Kidney epithelial cell (primary cell): ENCODE measurements around the gene ALG1. TPM values are rescaled to one million over a fixed set of nuclear protein-coding genes. Genes with fewer than 3 reads are reported as not detected.
"Not testable (repeated sequence)": the region's sequence is repeated elsewhere in the genome, so short reads cannot be mapped to it uniquely, and the experiment has no call there.

Experiments used
- DNase-seq: peaks from one replicate; pipeline ENCODE4 v3.0.0-alpha.2; 2010; ENCODE audit warnings: low read depth
- H3K27me3 ChIP-seq: 2 replicates; pipeline ENCODE4 v1.6.0; 2011; ENCODE audit warnings: low read length; ENCODE audit not compliant: control insufficient read depth, insufficient read depth
- H3K36me3 ChIP-seq: 2 replicates; pipeline ENCODE4 v1.5.1; 2011; ENCODE audit warnings: low read length; ENCODE audit not compliant: control insufficient read depth, insufficient read depth
- H3K4me3 ChIP-seq: 2 replicates; pipeline ENCODE4 v1.5.1; 2011; ENCODE audit warnings: low read depth, mild to moderate bottlenecking, control low read depth, low read length
- CTCF ChIP-seq: IDR thresholded peaks from 2 replicates; pipeline ENCODE4 v1.5.1; 2011; ENCODE audit warnings: mild to moderate bottlenecking, moderate library complexity, low read length, control low read depth, inconsistent platforms; ENCODE audit not compliant: insufficient read depth, poor library complexity, severe bottlenecking
- total RNA-seq: library from RNA; depleted of rRNA; stranded (reverse); fragments of >200 nt; gene quantifications from 2 replicates; pipeline ENCODE4 v1.2.3, GENCODE V29; 2015

Gene ALG1
- total RNA-seq, 1 donor from 2014 or later = 33.0 TPM

GRCh38 chr16:5040451-5040850, 31.2 kb upstream of the ALG1 start:
- no peak for DNase-seq
- H3K4me3 ChIP-seq = no peak overlapping the region
- H3K36me3 ChIP-seq = no peaks in the 10 kb centered on the region
- TF ChIP-seq CTCF = no peak
- peaks cover 4% of the 10 kb centered on the region for H3K27me3 ChIP-seq

- H3K27me3 ChIP-seq = peaks cover 1% of the 10 kb centered on the region
- no peak overlapping the region for H3K4me3 ChIP-seq
- H3K36me3 ChIP-seq = no peaks in the 10 kb centered on the region
- peak; percentile 78 for DNase-seq
- no peak for TF ChIP-seq CTCF
Measured at GRCh38 chr16:5041600-5042133, 30.0 kb upstream of the ALG1 start.

- Histone ChIP-seq H3K36me3 (no peaks in the 10 kb centered on the region), H3K4me3 (no peak overlapping the region), H3K27me3 (no peaks in the 10 kb centered on the region)
- DNase-seq = no peak
- peak; percentile 36 for TF ChIP-seq CTCF
Measured at GRCh38 chr16:5042574-5043171, 29.0 kb upstream of the ALG1 start.

GRCh38 chr16:5044011-5044540, 27.6 kb upstream of the ALG1 start:
- TF ChIP-seq CTCF = no peak
- Histone ChIP-seq H3K4me3 (no peak overlapping the region), H3K36me3 (no peaks in the 10 kb centered on the region), H3K27me3 (no peaks in the 10 kb centered on the region)
- no peak for DNase-seq

GRCh38 chr16:5044581-5044980, 27.1 kb upstream of the ALG1 start:
- not testable (repeated sequence) for H3K36me3 ChIP-seq, H3K4me3 ChIP-seq, DNase-seq, H3K27me3 ChIP-seq

GRCh38 chr16:5045499-5046115, 26.0 kb upstream of the ALG1 start:
- Histone ChIP-seq H3K27me3 (no peaks in the 10 kb centered on the region), H3K36me3 (no peaks in the 10 kb centered on the region), H3K4me3 (no peak overlapping the region)
- no peak for DNase-seq
- TF ChIP-seq CTCF = no peak
